PFSK-1 (cell line): ENCODE data around the gene LPXN.

Source experiments
- FOXP2 ChIP-seq: optimal IDR thresholded peaks from 2 replicates; pipeline ENCODE3; 2011; ENCODE audit warnings: borderline replicate concordance, control low read depth, inconsistent platforms; ENCODE audit not compliant: insufficient read depth; ENCODE audit errors: extremely low read length, extremely low read depth
- POLR2AphosphoS5 ChIP-seq: IDR thresholded peaks from 2 replicates; pipeline ENCODE4 v1.6.1; 2012; ENCODE audit warnings: low read depth, mild to moderate bottlenecking, control low read depth, low read length, moderate library complexity
- SIN3A ChIP-seq: IDR thresholded peaks from 2 replicates; pipeline ENCODE4 v1.6.1; 2012; ENCODE audit warnings: mild to moderate bottlenecking, low read length, moderate library complexity, borderline replicate concordance; ENCODE audit not compliant: insufficient read depth
- TAF1 ChIP-seq: IDR thresholded peaks from 2 replicates; pipeline ENCODE4 v1.6.1; 2012; ENCODE audit warnings: low read length, control low read depth, borderline replicate concordance; ENCODE audit not compliant: insufficient read depth
- TF ChIP-seq, protein P1 (sequence below), 2 experiments: IDR thresholded peaks; 2 replicates each; pipeline versions ENCODE4 v1.6.1 to v1.8.0; 2011 to 2012; ENCODE audit warnings: low read depth in 2 of 2, low read length in 2 of 2, control low read depth in 1 of 2, inconsistent platforms in 1 of 2, mild to moderate bottlenecking in 1 of 2, moderate library complexity in 1 of 2; ENCODE audit not compliant: insufficient read depth in 1 of 2

LPXN gene

GRCh38 chr11:58616594-58616993, 40.9 kb upstream of the LPXN start:
- TF ChIP-seq FOXP2 (no peak), SIN3A (no peak), TAF1 (no peak), POLR2AphosphoS5 (no peak)
- TF ChIP-seq, protein P1, sequence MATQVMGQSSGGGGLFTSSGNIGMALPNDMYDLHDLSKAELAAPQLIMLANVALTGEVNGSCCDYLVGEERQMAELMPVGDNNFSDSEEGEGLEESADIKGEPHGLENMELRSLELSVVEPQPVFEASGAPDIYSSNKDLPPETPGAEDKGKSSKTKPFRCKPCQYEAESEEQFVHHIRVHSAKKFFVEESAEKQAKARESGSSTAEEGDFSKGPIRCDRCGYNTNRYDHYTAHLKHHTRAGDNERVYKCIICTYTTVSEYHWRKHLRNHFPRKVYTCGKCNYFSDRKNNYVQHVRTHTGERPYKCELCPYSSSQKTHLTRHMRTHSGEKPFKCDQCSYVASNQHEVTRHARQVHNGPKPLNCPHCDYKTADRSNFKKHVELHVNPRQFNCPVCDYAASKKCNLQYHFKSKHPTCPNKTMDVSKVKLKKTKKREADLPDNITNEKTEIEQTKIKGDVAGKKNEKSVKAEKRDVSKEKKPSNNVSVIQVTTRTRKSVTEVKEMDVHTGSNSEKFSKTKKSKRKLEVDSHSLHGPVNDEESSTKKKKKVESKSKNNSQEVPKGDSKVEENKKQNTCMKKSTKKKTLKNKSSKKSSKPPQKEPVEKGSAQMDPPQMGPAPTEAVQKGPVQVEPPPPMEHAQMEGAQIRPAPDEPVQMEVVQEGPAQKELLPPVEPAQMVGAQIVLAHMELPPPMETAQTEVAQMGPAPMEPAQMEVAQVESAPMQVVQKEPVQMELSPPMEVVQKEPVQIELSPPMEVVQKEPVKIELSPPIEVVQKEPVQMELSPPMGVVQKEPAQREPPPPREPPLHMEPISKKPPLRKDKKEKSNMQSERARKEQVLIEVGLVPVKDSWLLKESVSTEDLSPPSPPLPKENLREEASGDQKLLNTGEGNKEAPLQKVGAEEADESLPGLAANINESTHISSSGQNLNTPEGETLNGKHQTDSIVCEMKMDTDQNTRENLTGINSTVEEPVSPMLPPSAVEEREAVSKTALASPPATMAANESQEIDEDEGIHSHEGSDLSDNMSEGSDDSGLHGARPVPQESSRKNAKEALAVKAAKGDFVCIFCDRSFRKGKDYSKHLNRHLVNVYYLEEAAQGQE (IDR thresholded peaks at IDR 0.05; ENCODE audit: insufficient read depth in 1 of 2, low read depth in 2 of 2, low read length in 2 of 2) = no peak

DNA sequence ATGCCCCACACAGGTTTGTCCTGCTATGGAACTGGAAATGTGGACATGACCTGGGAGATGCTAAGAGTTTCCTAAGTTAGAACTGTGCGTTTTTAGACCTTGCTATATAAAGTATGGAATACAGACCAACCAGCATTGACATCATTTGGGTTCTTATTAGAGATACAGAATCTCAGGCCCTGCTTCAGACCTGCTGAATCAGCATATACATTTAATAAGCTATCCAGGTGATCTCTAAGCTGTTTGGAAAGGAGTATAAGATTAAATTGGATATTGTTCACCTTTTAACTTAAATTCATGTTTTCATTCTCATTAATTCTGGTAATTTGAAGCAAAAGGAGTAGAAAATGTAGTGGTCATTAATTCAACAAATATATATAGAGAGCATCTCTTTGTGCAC, 39.9 kb upstream of the LPXN start:
- TF ChIP-seq SIN3A (no peak), FOXP2 (no peak), TAF1 (no peak), POLR2AphosphoS5 (no peak)

- TF ChIP-seq SIN3A (no peak), TAF1 (no peak), FOXP2 (no peak), POLR2AphosphoS5 (no peak)
- TF ChIP-seq, protein P1 (IDR thresholded peaks at IDR 0.05; ENCODE audit: insufficient read depth in 1 of 2, low read depth in 2 of 2, low read length in 2 of 2) = no peak
Measured at GRCh38 chr11:58613228-58613627, 37.6 kb upstream of the LPXN start.

- TF ChIP-seq POLR2AphosphoS5 (no peak), SIN3A (no peak), TAF1 (no peak), FOXP2 (no peak)
- TF ChIP-seq, protein P1 (IDR thresholded peaks at IDR 0.05; ENCODE audit: insufficient read depth in 1 of 2, low read depth in 2 of 2, low read length in 2 of 2) = no peak
Measured at GRCh38 chr11:58609723-58610122, 34.1 kb upstream of the LPXN start.

DNA sequence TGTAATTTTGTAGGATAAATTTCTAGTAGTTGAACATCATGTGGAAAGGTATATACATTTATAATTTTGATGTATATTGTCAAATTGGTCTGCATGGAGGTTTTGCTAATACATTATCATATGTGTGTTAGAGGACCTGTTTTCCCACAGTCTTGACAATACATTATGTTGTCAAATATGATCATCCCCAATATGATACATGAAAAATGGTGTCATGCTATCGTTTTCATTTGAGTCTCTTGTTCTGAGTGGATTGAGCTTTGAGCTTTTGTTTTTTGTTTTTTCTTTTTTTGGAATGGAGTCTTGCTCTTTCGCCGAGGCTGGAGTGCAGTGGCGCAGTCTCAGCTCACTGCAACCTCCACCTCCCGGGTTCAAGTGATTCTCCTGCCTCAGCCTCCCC, 32.7 kb upstream of the LPXN start:
- TF ChIP-seq FOXP2 (no peak), TAF1 (no peak), POLR2AphosphoS5 (no peak), SIN3A (no peak)
- TF ChIP-seq, protein P1 (IDR thresholded peaks at IDR 0.05; ENCODE audit: insufficient read depth in 1 of 2, low read depth in 2 of 2, low read length in 2 of 2) = no peak
